ENCODE results near the gene TTC7B. TPM values are rescaled to one million over a fixed set of nuclear protein-coding genes. Genes with fewer than 3 reads are reported as not detected.

Gene TTC7B
- total and polyA plus RNA-seq, 2 donors (not counting 1 experiment from before 2014, with no cell fraction given): 0.36 to 3.2 TPM

DNA sequence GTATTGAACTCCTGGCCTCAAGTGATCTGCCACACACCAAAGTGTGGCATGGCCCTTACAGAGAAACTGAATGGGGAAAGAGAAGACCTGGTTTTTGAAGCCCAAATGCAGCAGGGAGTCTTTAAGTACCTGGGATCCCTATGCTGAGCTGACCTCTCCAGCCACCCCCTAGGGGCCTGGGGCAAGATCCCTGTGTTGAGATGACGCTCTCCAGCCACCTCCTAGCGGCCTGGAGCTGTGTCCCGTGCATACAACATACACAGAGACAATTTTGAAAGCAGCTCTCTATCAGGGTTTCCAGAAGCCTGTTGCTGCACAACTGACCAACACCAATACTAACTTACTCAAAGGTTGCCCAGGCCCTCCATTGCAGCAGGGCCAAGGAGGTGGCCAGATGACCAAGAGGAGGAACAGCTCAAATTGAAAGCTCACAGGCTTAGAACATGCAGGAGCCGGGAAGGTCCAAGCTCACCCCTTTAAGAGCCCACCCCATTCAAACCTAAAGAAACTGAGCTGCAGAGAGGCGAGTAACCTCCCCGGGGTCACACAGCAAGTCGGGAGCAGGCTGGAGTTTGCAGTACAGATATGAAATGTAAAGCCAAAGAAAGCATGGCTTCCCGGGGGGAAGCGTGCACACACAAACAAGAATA is 31.5 kb downstream of the TTC7B start:
- 76% methylated on average over 3 of the region's 9 CpGs for WGBS (ENCODE audit: insufficient coverage)
- intact Hi-C loops (cut with micrococcal nuclease): no loop called here
- no peaks in the 10 kb centered on the region for H3K4me1 Mint-ChIP-seq
- Histone ChIP-seq H3K4me1 (ENCODE audit: control insufficient read depth in 2 of 2, insufficient read depth in 2 of 2, low read length in 2 of 2) (no peaks in the 10 kb centered on the region), H3K9ac (ENCODE audit: low read length) (no peak overlapping the region), H3K27me3 (replicated peaks in 1 of 4; ENCODE audit: control extremely low read depth in 1 of 4, control insufficient read depth in 3 of 4, insufficient read depth in 4 of 4, low read length in 3 of 4) (no peaks in the 10 kb centered on the region), H3K79me2 (ENCODE audit: control insufficient read depth, insufficient read depth, low read length) (no peaks in the 10 kb centered on the region), H3K4me3 (ENCODE audit: control extremely low read depth in 1 of 5, extremely low read depth in 1 of 5, insufficient read depth in 1 of 5, low read depth in 2 of 5, low read length in 4 of 5) (no peak overlapping the region), H4K20me1 (ENCODE audit: control insufficient read depth, insufficient read depth, low read length, poor library complexity, severe bottlenecking) (no peaks in the 10 kb centered on the region), H3K4me2 (replicated peaks; ENCODE audit: low read depth, low read length, poor library complexity, severe bottlenecking) (no peak overlapping the region), H2AFZ (ENCODE audit: insufficient read depth, low read depth, low read length, poor library complexity, severe bottlenecking) (no peak overlapping the region), H3K27ac (ENCODE audit: low read length in 2 of 2) (no peak overlapping the region), H3K9me3 (ENCODE audit: control extremely low read depth in 1 of 3, control insufficient read depth in 2 of 3, insufficient read depth in 1 of 3, low read length in 2 of 3) (no peaks in the 10 kb centered on the region), H3K36me3 (replicated peaks in 1 of 2; ENCODE audit: control extremely low read depth in 1 of 2, control insufficient read depth in 1 of 2, extremely low read depth in 1 of 2, insufficient read depth in 2 of 2, low read length in 1 of 2) (no peaks in the 10 kb centered on the region)
- ATAC-seq (ENCODE audit: low read depth) (no peak), DNase-seq (no peak)
- POLR2A ChIA-PET: no interaction called here
- TF ChIP-seq, protein P1, sequence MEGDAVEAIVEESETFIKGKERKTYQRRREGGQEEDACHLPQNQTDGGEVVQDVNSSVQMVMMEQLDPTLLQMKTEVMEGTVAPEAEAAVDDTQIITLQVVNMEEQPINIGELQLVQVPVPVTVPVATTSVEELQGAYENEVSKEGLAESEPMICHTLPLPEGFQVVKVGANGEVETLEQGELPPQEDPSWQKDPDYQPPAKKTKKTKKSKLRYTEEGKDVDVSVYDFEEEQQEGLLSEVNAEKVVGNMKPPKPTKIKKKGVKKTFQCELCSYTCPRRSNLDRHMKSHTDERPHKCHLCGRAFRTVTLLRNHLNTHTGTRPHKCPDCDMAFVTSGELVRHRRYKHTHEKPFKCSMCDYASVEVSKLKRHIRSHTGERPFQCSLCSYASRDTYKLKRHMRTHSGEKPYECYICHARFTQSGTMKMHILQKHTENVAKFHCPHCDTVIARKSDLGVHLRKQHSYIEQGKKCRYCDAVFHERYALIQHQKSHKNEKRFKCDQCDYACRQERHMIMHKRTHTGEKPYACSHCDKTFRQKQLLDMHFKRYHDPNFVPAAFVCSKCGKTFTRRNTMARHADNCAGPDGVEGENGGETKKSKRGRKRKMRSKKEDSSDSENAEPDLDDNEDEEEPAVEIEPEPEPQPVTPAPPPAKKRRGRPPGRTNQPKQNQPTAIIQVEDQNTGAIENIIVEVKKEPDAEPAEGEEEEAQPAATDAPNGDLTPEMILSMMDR (IDR thresholded peaks at IDR 0.05): no peak
- no peak for TF ChIP-seq EZH2 (IDR thresholded peaks at IDR 0.05; ENCODE audit: borderline replicate concordance, insufficient read depth, low read depth, low read length, poor library complexity, severe bottlenecking)
- H3K27me3 Mint-ChIP-seq: no peaks in the 10 kb centered on the region
- H3K27ac Mint-ChIP-seq: no peak overlapping the region
- CTCF ChIA-PET: interaction anchor here (0.7 kb wide), 1 partner anchor 810 kb away, joined by 3 read pairs; no protein-coding TSS in a partner anchor
- no peaks in the 10 kb centered on the region for H3K9me3 Mint-ChIP-seq (ENCODE audit: insufficient read depth)
- H3K4me3 Mint-ChIP-seq: no peak overlapping the region

DNA sequence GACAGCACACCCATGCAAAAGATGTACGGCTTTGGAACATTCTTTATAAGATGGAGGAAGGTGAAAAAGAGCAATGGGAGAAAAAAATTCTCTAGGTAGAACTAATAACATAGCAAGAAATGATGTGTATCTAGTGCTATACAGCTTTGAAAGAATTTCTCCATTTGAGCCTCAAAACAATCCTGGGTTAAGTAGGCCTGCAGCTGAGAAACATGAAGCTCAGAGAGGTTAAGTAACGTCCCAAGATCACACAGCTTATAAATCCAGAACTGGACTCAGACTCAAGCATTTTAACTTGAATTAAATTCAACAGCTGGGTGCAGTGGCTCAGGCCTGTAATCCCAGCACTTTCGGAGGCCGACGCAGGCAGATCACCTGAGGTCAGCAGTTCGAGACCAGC is 32.9 kb downstream of the TTC7B start:
- ChIA-PET POLR2A (no interaction called here), CTCF (no interaction called here)
- H3K9me3 Mint-ChIP-seq (ENCODE audit: insufficient read depth): no peaks in the 10 kb centered on the region
- Histone ChIP-seq H4K20me1 (ENCODE audit: control insufficient read depth, insufficient read depth, low read length, poor library complexity, severe bottlenecking) (no peaks in the 10 kb centered on the region), H3K27ac (ENCODE audit: low read length in 2 of 2) (no peak overlapping the region), H3K79me2 (ENCODE audit: control insufficient read depth, insufficient read depth, low read length) (no peaks in the 10 kb centered on the region), H3K9ac (ENCODE audit: low read length) (no peak overlapping the region), H2AFZ (ENCODE audit: insufficient read depth, low read depth, low read length, poor library complexity, severe bottlenecking) (no peak overlapping the region), H3K4me3 (ENCODE audit: control extremely low read depth in 1 of 5, extremely low read depth in 1 of 5, insufficient read depth in 1 of 5, low read depth in 2 of 5, low read length in 4 of 5) (no peak overlapping the region), H3K4me2 (replicated peaks; ENCODE audit: low read depth, low read length, poor library complexity, severe bottlenecking) (no peak overlapping the region), H3K27me3 (replicated peaks in 1 of 4; ENCODE audit: control extremely low read depth in 1 of 4, control insufficient read depth in 3 of 4, insufficient read depth in 4 of 4, low read length in 3 of 4) (no peaks in the 10 kb centered on the region), H3K9me3 (ENCODE audit: control extremely low read depth in 1 of 3, control insufficient read depth in 2 of 3, insufficient read depth in 1 of 3, low read length in 2 of 3) (no peaks in the 10 kb centered on the region), H3K4me1 (ENCODE audit: control insufficient read depth in 2 of 2, insufficient read depth in 2 of 2, low read length in 2 of 2) (no peaks in the 10 kb centered on the region), H3K36me3 (replicated peaks in 1 of 2; ENCODE audit: control extremely low read depth in 1 of 2, control insufficient read depth in 1 of 2, extremely low read depth in 1 of 2, insufficient read depth in 2 of 2, low read length in 1 of 2) (no peaks in the 10 kb centered on the region)
- 97% methylated on average over 5 of the region's 6 CpGs for WGBS (ENCODE audit: insufficient coverage)
- H3K27ac Mint-ChIP-seq: no peak overlapping the region
- H3K27me3 Mint-ChIP-seq: no peaks in the 10 kb centered on the region
- intact Hi-C loops (cut with micrococcal nuclease): no loop called here
- H3K4me3 Mint-ChIP-seq: no peak overlapping the region
- ATAC-seq (ENCODE audit: low read depth) (no peak), DNase-seq (no peak)
- TF ChIP-seq, protein P1 (IDR thresholded peaks at IDR 0.05): no peak
- TF ChIP-seq EZH2 (IDR thresholded peaks at IDR 0.05; ENCODE audit: borderline replicate concordance, insufficient read depth, low read depth, low read length, poor library complexity, severe bottlenecking): no peak
- no peaks in the 10 kb centered on the region for H3K4me1 Mint-ChIP-seq
